IPS-18c (cell line): ENCODE results near the gene RASGRP1.

ENCODE experiments used
- H3K4me3 ChIP-seq: 2 replicates; pipeline ENCODE4 v1.7.0; 2013; ENCODE audit warnings: low read depth, mild to moderate bottlenecking, low read length, moderate library complexity; ENCODE audit not compliant: insufficient read depth
- H3K9me3 ChIP-seq: one replicate; pipeline ENCODE4 v1.6.1; 2013; ENCODE audit warnings: mild to moderate bottlenecking, low read length, moderate library complexity; ENCODE audit not compliant: control insufficient read depth, insufficient read depth

The RASGRP1 gene

DNA sequence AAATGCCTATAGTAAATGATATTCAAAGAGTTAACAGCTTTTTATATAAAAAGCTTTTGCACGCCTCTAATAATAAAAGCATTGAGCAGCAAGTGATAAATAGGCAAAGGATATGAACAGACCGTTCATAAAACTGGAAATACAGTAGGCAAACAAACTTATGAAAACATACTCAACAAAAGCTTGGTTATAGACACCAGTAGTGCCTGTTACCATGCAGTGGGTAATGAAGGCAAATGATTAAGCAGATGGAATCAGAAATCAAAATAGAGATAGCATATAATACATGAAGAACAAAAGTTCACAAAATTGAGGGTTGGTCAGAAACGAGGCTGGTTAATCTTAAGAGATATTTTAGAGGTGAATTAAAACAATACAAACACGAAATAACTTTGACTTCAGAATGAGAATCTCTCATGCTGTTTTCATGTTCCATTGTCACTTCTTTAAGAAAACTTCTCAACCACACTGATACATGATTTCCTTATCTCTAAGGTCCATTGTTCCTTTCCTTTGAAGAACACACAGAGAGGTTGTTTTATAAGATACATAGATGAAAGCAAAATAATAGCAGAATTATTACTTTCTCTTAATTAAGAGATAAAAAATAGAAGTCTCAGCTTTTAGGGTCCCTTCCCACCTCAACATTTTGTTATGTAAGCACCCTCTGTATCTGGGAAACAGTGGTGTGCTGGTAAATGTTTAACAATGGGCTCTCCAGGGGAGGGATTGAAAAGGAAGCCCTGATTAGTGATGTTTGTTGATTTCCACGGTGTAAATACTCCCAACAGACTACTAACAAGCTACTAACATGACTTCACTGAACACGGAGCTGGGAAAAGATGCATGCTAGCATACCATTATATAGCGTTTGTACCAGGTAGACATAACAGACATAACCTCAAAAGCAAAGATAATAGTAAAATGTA is 12.6 kb downstream of the RASGRP1 start:
- no peak overlapping the region for H3K4me3 ChIP-seq
- no peaks in the 10 kb centered on the region for H3K9me3 ChIP-seq

DNA sequence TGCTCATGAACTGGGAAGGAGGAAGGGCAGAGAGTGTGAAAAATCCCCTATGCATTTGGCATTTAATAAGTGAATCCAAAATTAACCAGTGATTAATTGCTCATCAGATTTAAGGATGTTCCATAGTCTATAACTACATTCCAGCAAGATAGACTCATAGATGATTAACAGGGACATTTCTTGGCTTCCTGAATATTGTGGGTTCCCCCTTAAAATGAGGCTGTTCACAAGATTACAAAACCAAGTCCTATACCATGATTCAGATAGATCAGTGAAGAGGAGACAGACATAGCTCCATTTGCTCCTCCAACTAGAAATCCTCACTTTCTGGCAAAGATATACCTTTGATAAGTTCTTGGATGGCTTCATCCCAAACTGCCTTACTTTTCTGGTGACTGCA is 15.4 kb downstream of the RASGRP1 start:
- H3K4me3 ChIP-seq = no peak overlapping the region
- no peaks in the 10 kb centered on the region for H3K9me3 ChIP-seq

GRCh38 chr15:38547255-38547997 is 17.2 kb downstream of the RASGRP1 start:
- Histone ChIP-seq H3K9me3 (no peaks in the 10 kb centered on the region), H3K4me3 (no peak overlapping the region)

DNA sequence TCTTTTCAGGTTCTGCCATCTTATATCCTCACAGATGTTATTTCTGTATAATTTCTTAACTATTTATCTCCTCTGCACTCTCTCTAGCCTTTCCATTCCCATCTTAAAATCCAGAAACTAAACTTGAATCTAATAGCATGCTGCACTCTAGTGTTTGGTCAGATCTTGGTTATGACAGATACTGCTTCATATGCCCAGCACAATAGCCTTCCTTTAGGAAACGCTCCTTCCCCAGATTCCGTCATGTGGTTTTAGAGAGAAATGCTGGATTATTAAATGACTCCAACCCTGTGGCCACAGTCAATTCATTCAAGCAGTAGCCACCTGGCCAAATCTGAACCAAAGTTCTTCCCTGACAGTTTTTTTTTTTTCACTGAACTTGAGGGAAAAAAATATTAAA is 19.4 kb downstream of the RASGRP1 start:
- Histone ChIP-seq H3K4me3 (no peak overlapping the region), H3K9me3 (no peaks in the 10 kb centered on the region)

- no peak overlapping the region for H3K4me3 ChIP-seq
- H3K9me3 ChIP-seq = no peaks in the 10 kb centered on the region
Measured at GRCh38 chr15:38541026-38541425, 23.6 kb downstream of the RASGRP1 start.

DNA sequence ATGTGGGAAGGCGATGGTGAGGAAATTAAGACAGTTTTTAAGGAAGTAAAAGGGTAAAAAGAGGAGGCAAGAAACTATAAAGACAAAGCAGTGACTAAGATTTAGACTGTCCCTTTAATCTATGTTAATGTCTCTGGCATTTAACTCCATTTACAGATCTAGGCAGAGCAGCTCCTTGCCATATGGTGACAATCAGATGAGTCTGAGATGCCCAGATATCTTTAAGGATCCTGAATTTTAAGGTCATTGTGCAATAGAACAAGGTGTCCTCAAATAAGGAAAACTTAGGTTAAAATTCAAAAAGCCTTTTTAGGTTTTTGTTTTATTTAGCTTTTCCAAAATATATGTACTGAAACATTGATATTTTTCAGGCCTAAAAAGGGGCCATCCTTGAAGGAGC is 24.1 kb downstream of the RASGRP1 start:
- H3K4me3 ChIP-seq = no peak overlapping the region

GRCh38 chr15:38539008-38539343 is 25.6 kb downstream of the RASGRP1 start:
- H3K4me3 ChIP-seq = no peak overlapping the region

More for the DNA sequence above, 24.1 kb downstream of the RASGRP1 start:
- no peaks in the 10 kb centered on the region for H3K9me3 ChIP-seq

DNA sequence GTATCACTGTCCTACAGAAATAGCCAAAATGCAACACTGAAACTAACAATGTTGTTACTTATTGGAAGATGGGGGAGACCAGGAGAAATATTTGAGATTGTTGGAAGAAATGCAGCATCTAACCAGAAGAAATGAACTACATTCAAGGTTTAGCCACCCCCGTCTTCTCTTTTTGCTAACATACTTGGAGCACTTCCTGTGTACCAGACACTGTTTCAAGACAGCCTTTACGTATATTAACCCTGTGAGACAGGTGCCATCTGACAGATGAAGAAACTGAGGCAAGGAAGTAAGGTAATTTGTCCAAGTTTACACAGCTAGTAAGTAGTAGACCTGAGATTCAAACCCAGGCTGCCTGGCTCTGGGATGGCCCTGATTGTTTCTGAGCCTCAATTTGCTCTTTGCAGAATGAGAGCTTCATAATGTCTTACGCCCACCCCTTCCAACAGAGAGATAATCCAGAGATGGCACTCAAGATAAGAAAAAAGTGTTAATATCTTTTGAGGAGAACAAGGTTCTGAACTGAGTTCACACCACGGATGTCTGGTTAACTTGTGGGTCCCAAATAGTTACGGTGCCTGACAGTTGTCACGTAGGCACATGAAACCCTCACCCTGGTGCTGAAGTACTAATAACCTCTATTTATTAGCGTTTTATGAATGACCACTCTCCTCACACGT is 26.1 kb downstream of the RASGRP1 start:
- Histone ChIP-seq H3K4me3 (no peak overlapping the region), H3K9me3 (no peaks in the 10 kb centered on the region)

More at GRCh38 chr15:38539008-38539343, 25.6 kb downstream of the RASGRP1 start:
- H3K9me3 ChIP-seq = no peaks in the 10 kb centered on the region

- no peak overlapping the region for H3K4me3 ChIP-seq
- H3K9me3 ChIP-seq = no peaks in the 10 kb centered on the region
Measured at GRCh38 chr15:38536201-38536676, 28.4 kb downstream of the RASGRP1 start.

DNA sequence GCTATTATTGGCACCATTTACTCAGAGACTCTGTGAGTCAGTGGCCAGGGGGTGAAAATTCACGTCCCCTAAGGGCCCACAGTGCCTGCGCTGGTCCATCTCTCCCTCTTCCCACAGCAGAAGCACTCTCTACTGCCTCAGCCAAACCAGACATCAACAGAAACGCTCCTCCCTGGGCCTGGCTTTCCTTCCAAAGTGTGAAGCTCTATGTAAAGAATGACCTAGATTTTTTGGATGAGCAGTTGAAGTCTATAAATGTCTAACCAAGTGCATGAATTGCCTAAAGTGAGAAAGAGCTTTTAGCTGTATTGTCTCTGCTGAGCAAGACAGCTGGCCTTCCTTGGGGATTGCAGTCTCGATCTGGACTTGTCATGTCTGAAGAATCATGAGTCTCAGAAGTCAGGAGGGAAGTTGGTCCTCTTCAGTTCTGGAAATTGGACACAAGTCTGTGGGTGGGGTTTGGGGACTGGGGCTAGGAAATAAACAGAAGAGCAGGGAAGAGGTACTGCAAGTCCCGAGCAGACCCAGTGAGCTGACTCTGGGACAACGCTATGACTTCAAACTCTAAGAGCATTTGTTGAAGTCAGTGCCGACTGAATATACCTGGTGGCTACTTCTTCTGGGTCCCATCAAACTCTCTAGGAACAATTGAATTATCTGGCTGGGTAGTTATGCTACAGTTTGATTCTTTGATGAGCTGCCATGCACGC is 29.0 kb downstream of the RASGRP1 start:
- Histone ChIP-seq H3K4me3 (no peak overlapping the region), H3K9me3 (no peaks in the 10 kb centered on the region)

- no peak overlapping the region for H3K4me3 ChIP-seq
- H3K9me3 ChIP-seq = no peaks in the 10 kb centered on the region
Measured at GRCh38 chr15:38534691-38535090, 29.9 kb downstream of the RASGRP1 start.

DNA sequence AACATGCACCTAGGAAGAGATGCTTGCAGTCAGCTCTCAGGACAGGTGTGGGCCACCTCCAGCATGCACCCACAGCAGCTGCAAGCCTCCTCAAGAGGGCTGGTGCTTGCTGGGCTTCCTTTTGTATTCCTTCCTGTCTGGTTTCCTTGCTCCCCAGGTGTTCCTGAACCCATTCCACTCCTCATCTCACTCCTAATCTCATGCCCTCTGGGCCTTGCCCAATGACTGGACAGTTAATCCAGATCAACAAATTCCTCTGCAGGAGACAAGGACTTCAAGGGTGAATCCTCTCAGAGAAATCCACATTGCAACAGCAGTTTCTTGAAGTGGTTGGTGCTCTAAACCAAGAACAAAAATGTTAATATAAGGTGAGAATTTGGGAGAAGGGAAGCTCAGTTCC is 30.7 kb downstream of the RASGRP1 start:
- H3K4me3 ChIP-seq = no peak overlapping the region
- no peaks in the 10 kb centered on the region for H3K9me3 ChIP-seq

GRCh38 chr15:38533416-38533915 is 31.1 kb downstream of the RASGRP1 start:
- Histone ChIP-seq H3K9me3 (no peaks in the 10 kb centered on the region), H3K4me3 (no peak overlapping the region)

- no peak overlapping the region for H3K4me3 ChIP-seq
- H3K9me3 ChIP-seq = no peaks in the 10 kb centered on the region
Measured at GRCh38 chr15:38532728-38533127, 31.9 kb downstream of the RASGRP1 start.

DNA sequence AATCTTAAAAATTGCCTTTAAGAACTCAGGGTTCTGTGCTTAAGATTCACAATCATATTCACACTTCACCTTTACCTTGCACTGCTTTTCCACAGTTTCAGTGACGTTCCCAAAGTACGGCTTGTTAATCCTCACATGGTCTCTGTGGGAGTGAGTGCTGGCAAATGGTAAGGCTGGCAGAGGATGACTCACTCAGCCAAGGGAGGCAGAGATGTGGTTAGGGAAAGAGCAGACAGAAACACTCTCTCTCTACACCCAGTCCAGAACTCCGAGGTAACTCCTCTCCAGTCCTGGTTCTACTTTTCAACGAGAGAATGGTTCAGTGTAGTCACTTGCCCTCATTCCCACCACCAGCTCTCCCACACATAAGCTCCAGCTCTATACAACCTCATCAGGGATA is 33.1 kb downstream of the RASGRP1 start:
- no peaks in the 10 kb centered on the region for H3K9me3 ChIP-seq
- H3K4me3 ChIP-seq = no peak overlapping the region

DNA sequence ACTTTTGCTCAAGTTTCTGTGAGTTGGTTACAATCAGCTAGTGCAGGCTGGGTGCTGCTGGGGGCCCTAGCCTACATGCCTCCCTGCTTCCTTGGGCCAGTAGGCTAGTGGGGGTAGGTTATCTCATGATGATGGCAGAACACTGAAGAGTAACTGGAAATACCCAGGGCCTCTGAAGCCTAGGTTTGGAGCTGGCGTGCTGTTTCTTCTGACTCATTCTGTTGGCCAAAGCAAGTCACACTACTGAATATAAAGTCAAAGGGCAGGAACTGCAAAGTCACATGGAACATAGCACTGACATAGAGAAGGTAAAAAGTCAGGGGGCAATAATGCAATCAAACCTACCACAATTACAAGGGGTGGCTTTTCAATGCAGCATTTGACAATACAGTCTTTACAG is 34.5 kb downstream of the RASGRP1 start:
- Histone ChIP-seq H3K9me3 (no peaks in the 10 kb centered on the region), H3K4me3 (no peak overlapping the region)

DNA sequence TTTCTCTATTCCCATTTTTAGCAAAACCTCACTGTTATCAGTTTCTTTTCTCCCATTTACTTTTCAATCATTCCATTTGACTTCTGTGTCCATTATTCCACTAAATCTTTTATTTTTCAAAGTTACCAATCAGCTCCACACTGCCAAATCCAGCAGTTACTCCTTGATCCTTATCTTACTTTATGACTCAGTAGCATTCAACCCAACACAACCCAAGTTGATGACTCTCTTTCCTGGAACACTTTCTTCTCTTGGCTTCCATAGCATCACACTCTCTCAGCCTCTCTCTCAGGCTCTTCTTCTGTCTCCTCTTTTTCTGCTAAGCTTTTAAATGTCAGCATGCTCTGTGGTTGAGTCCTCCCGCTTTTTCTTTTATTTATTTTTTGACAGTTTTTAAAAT is 36.3 kb downstream of the RASGRP1 start:
- no peak overlapping the region for H3K4me3 ChIP-seq
- no peaks in the 10 kb centered on the region for H3K9me3 ChIP-seq
